Glomerular visceral epithelial cell (primary cell): ENCODE measurements around the gene TBC1D8B.

Experiments used
- DNase-seq: peaks from one replicate; pipeline ENCODE4 v3.0.0-alpha.2; 2016; ENCODE audit errors: extremely low spot score

Gene TBC1D8B

DNA sequence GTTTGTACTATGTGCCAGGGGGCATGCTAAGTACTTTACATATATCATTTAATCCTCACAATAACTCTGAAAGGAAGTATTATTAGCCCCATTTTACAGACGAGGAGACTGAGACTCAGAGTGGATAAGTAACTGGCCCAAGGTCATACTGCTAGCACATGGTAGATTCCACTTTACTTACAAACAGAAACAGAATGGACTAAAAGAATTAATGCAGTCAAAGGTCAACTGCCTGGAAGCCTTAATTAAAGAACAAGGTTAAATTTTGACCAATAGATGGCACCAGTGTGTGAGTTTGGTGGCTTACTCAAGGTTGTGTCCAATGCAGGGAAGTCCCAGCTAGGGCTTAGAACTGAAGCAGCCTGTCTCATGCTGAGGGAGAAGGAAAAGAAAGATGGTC, 96.0 kb downstream of the TBC1D8B start:
- DNase-seq, result peak; percentile 60

DNA sequence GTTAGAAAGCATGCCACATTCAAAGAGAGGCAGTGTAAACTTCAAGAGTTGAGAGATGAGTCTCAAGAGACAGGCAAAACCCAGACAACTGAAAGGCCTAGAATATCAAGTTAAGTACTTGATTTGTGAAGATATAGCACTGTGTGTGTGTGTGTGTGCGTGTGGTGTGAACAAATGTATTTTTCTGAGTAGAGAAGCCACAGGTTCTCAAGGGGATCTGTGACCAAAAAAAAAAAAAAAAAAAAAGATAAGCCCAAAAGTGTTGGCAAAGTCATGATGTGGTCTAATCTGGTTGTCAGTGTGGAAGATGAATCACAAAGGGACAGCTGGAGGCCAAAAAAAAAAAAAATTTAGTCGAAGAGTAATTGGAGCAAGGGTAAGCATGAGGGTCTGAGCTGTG, 96.8 kb downstream of the TBC1D8B start:
- peak; percentile 30 for DNase-seq

- DNase-seq, result no peak
These were observed 97.4 kb downstream of the TBC1D8B start for GRCh38 chrX:106899841-106900240.

DNA sequence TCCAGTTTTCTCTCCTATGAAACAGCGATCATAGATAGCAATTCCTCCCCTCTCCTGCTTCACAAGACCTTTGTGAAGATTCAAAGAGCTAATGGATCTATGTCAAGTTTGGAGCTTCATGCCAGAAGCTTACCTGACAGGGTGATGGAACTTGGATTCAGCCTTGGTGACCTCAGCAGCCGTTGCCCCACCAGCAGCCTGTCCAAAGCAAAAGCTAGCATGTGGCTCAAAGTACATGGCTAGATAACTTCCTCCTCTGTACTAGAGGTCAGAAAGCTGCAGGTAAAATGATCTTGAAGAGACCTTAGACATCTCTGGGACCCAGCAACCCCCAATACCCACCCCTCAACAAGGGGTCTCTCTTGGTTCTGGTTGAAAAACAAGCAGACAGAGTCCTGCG, 98.9 kb downstream of the TBC1D8B start:
- no peak for DNase-seq

GRCh38 chrX:106901781-106902219, 99.3 kb downstream of the TBC1D8B start:
- DNase-seq, result no peak

GRCh38 chrX:106902684-106903083, 100.2 kb downstream of the TBC1D8B start:
- no peak for DNase-seq

DNA sequence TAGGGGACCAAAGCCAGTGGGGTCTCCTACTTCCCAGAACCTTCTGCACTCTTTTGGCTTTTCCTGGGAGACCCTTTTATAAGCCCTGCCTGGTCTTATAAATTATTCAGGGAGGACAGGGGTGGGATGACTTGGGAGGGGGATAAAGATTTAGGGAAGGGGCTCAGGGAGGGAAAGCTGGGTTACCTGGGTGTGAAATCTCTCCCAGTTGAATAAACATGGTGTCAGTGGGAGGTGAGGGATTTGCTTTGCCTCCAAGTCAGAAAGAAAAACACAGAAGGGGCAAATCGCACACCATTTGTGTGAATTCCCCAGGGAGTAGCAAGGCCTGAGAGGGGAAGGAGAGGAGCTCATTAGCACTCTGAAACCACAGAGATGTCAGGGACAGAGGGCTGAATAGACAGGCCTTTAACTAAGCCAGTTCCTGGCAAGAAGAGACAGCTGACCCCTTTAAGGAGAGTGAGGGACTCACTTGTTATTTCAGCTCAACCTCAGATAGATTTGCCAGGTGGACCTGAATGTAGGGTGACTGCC, 100.9 kb downstream of the TBC1D8B start, which contains the start of gene RIPPLY1:
TSS of gene RIPPLY1 (minus strand) at position 51 of the 534 bp plus-strand sequence. CDS start 54 bp downstream, outside the sequence.
- DNase-seq, result no peak

DNA sequence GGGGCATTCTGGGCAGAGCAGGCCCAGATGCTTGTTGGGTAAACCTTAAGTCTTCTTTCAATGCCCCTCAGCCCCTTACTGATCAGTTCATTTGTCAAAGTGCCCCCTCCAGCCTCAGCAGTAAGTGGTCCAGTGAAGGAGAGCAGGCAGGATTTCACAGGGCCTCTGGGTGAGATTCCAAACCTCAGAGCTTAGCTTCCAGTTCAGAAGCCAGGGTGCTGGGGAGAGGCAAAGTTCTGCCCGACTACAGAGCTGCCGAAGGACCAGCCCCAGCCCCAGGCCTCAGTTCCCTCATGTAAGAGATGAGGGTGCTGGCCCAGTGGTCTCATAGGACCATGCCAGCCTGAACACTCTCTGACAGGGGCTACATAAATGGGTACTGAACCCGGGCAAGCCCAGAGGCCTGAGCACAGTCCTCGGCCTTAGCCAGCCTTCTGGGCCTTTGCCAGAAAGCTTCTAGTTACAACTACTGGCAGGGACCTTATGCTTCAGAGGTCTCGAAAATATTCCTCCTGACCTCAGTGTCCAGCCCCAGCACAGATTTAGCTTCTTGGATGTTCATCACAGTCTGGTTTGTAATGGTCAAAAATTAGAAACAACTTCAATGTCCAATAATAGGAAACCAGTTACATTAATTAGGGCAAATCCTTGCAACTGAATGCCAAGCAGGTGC, 101.5 kb downstream of the TBC1D8B start:
- no peak for DNase-seq

GRCh38 chrX:106905064-106905708, 102.7 kb downstream of the TBC1D8B start:
- DNase-seq, result no peak

GRCh38 chrX:106906361-106906760, 103.9 kb downstream of the TBC1D8B start:
- DNase-seq, result peak; percentile 70

GRCh38 chrX:106912864-106913263, 110.4 kb downstream of the TBC1D8B start:
- no peak for DNase-seq

GRCh38 chrX:106917830-106918500, 115.5 kb downstream of the TBC1D8B start:
- peak; percentile 92 for DNase-seq

DNA sequence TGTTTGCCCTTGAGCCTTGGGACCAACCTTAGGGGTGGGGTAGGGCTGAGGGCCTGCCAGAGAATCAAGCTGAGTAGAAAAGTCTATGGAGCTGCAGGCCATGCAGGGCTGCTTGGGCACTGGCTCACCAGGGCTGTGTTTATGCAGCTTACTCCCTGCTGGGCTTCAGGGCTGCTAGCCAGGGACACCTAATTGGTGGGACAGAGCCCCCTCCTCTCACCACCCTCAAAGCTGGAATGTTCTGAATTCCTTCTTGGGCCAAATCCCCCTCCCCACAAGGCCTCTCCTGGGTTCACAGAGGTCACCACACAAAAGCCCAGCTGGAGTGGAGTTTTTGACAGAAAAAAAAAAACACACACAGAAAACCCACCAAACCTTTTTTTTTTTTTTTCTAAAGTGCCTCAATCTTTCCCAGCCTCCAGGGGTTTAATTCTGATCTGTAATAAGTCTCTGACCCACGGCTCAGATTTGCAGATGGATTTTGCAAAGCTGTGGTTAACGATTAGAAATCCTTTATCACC, 117.5 kb downstream of the TBC1D8B start, which contains the start of gene CLDN2:
TSS of gene CLDN2 (plus strand) at position 471 of the 521 bp plus-strand sequence. CDS start 7,827 bp downstream, outside the sequence.
- DNase-seq, result no peak

GRCh38 chrX:106921637-106922036, 119.2 kb downstream of the TBC1D8B start:
- DNase-seq, result no peak
